ENCODE data around the gene RMDN2.

The RMDN2 gene

DNA sequence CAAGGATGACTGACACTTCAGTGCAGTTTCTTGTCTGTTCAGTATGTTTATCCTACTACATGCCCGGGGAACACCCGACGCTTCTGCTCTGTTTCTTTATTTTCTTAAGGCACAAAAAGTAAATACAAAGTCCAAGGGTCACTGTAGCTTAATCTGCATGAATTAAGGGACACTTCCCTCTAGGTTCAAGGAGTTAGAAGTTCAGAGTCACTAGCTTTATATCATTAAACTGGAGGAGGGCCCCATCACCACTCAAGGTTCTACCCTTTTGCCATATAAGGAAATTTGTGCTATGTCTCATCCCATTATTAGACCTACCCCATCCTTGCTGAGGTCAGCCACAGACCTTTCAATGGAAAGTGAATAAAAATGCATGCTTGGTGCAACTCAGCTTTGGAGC lies 27.6 kb upstream of the RMDN2 start:
- peak overlapping the region; percentile 53 for H3K27ac ChIP-seq
- no peak for TF ChIP-seq ZFX (IDR thresholded peaks at IDR 0.05; ENCODE audit: borderline replicate concordance)
- TF ChIP-seq, protein P1, sequence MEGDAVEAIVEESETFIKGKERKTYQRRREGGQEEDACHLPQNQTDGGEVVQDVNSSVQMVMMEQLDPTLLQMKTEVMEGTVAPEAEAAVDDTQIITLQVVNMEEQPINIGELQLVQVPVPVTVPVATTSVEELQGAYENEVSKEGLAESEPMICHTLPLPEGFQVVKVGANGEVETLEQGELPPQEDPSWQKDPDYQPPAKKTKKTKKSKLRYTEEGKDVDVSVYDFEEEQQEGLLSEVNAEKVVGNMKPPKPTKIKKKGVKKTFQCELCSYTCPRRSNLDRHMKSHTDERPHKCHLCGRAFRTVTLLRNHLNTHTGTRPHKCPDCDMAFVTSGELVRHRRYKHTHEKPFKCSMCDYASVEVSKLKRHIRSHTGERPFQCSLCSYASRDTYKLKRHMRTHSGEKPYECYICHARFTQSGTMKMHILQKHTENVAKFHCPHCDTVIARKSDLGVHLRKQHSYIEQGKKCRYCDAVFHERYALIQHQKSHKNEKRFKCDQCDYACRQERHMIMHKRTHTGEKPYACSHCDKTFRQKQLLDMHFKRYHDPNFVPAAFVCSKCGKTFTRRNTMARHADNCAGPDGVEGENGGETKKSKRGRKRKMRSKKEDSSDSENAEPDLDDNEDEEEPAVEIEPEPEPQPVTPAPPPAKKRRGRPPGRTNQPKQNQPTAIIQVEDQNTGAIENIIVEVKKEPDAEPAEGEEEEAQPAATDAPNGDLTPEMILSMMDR (IDR thresholded peaks at IDR 0.05) = no peak

GRCh38 chr2:37898448-37898847 lies 26.6 kb upstream of the RMDN2 start:
- no peak for TF ChIP-seq ZFX (IDR thresholded peaks at IDR 0.05; ENCODE audit: borderline replicate concordance)
- TF ChIP-seq, protein P1 (IDR thresholded peaks at IDR 0.05) = no peak
- H3K27ac ChIP-seq = peak overlapping the region; percentile 53

GRCh38 chr2:37902991-37903390 lies 22.1 kb upstream of the RMDN2 start:
- TF ChIP-seq, protein P1 (IDR thresholded peaks at IDR 0.05) = no peak
- TF ChIP-seq ZFX (IDR thresholded peaks at IDR 0.05; ENCODE audit: borderline replicate concordance) = no peak
- H3K27ac ChIP-seq = no peak overlapping the region

GRCh38 chr2:37904425-37904824 lies 20.7 kb upstream of the RMDN2 start:
- H3K27ac ChIP-seq = no peak overlapping the region
- TF ChIP-seq, protein P1 (IDR thresholded peaks at IDR 0.05) = no peak
- no peak for TF ChIP-seq ZFX (IDR thresholded peaks at IDR 0.05; ENCODE audit: borderline replicate concordance)

DNA sequence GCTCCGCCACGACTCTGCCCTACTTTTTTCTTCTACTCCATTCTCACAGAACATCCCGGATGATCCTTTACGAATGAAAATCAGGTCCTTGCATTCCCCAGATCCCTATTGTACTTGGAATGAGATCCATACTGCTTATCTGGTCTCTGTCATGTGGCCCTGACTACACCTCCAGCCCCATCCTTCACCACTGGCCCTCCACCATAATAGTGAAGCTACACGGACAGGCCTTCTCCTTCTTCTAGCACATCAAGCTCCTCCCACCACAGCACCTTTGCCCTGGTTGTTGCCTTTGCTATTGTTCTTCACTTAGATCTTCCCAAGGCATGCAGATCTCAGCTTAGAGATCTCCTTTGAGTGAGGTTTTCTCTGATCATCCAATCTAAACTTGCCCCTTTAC lies 20.1 kb upstream of the RMDN2 start:
- H3K27ac ChIP-seq = no peak overlapping the region
- TF ChIP-seq ZFX (IDR thresholded peaks at IDR 0.05; ENCODE audit: borderline replicate concordance) = no peak
- TF ChIP-seq, protein P1 (IDR thresholded peaks at IDR 0.05) = no peak

DNA sequence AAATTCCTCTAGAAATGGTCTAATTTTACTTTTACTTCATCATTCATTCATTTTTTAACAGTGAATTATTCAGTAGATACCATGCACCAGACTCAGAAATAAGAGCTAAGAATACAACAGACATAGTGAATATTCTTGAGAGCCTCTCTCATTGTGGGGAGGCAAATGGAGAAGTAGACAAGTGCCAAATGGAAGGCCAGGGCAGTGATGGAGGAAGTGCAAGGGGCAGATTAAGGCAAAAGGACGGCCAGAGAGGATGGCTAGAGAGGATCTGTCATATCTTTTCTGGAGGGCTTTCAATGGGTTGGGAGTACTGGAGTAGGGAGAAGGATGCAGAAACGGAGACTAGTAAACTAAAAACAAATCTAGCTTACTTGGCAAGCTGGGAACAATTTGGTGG lies 19.0 kb upstream of the RMDN2 start:
- TF ChIP-seq, protein P1 (IDR thresholded peaks at IDR 0.05) = no peak
- no peak for TF ChIP-seq ZFX (IDR thresholded peaks at IDR 0.05; ENCODE audit: borderline replicate concordance)
- no peak overlapping the region for H3K27ac ChIP-seq

DNA sequence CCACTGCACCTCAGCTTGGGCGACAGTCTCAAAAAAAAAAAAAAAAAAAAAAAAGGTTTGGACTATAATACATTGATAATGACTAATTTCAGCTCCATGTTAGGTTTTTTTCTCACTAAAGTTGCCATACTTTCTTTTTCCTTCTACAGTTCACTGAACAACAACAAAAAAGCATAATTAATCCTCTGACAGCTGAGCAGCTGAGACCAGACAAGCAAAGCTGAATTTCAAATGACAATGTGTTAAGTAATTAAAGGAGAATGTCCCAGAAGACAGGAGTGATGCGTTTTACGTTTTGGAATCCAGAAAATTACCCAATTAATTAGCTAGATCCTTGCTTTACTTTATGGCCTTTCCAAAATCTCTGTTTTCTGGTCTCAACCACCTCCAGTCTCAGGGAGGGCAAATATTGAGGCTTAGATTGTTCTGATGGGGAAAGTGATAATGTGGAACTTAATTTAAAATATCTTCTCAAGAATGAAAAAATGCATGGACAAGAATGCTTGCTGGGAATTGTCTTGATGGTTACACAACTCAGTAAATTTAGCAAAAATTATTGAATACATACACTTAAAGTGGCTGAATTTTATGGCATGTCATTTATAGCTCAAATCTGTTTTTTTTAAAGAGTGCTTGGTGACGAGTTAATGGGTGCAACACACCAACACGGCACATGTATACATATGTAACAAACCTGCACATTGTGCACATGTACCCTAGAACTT lies 17.4 kb upstream of the RMDN2 start:
- TF ChIP-seq, protein P1 (IDR thresholded peaks at IDR 0.05) = no peak
- no peak for TF ChIP-seq ZFX (IDR thresholded peaks at IDR 0.05; ENCODE audit: borderline replicate concordance)
- no peak overlapping the region for H3K27ac ChIP-seq

All from 22Rv1 (cell line).